HG03442 (cell line): ENCODE results near the gene BIRC6.
"Not testable (repeated sequence)": the region's sequence is repeated elsewhere in the genome, so short reads cannot be mapped to it uniquely, and the experiment has no call there.

Experiments
- ATAC-seq: cut with Tn5 transposase; IDR thresholded peaks from one replicate; pipeline ENCODE4 v1.9.1; 2021; ENCODE audit warnings: mild to moderate bottlenecking, moderate library complexity; ENCODE audit not compliant: unreplicated experiment

BIRC6 gene

GRCh38 chr2:32446369-32446768 lies 89.5 kb downstream of the BIRC6 start:
- no peak for ATAC-seq

- ATAC-seq = no peak
Observed at GRCh38 chr2:32450851-32451250, 94.0 kb downstream of the BIRC6 start.

GRCh38 chr2:32452338-32453064 lies 95.7 kb downstream of the BIRC6 start:
- no peak for ATAC-seq

- ATAC-seq = no peak
Observed at GRCh38 chr2:32453242-32454062, 96.6 kb downstream of the BIRC6 start.

- ATAC-seq = no peak
Observed at GRCh38 chr2:32455816-32456215, 99.0 kb downstream of the BIRC6 start.

GRCh38 chr2:32456808-32457207 lies 100.0 kb downstream of the BIRC6 start:
- ATAC-seq = no peak

- ATAC-seq = no peak
Observed at GRCh38 chr2:32457814-32458213, 101.0 kb downstream of the BIRC6 start.

GRCh38 chr2:32460861-32461260 lies 104.0 kb downstream of the BIRC6 start:
- not testable (repeated sequence) for ATAC-seq

GRCh38 chr2:32463110-32463509 lies 106.3 kb downstream of the BIRC6 start:
- no peak for ATAC-seq

- ATAC-seq = no peak
Observed at GRCh38 chr2:32464431-32464830, 107.6 kb downstream of the BIRC6 start.

GRCh38 chr2:32472605-32473004 lies 115.8 kb downstream of the BIRC6 start:
- ATAC-seq = no peak

GRCh38 chr2:32474381-32474780 lies 117.6 kb downstream of the BIRC6 start:
- no peak for ATAC-seq

- ATAC-seq = no peak
Observed at GRCh38 chr2:32478889-32479620, 122.2 kb downstream of the BIRC6 start.

- ATAC-seq = no peak
Observed at GRCh38 chr2:32479993-32480392, 123.2 kb downstream of the BIRC6 start.

- no peak for ATAC-seq
Observed at GRCh38 chr2:32482471-32482870, 125.6 kb downstream of the BIRC6 start.

GRCh38 chr2:32484937-32485336 lies 128.1 kb downstream of the BIRC6 start:
- ATAC-seq = no peak

GRCh38 chr2:32485399-32485798 lies 128.6 kb downstream of the BIRC6 start:
- ATAC-seq = no peak

GRCh38 chr2:32489061-32489460 lies 132.2 kb downstream of the BIRC6 start:
- no peak for ATAC-seq

- no peak for ATAC-seq
Observed at GRCh38 chr2:32491346-32491745, 134.5 kb downstream of the BIRC6 start.

GRCh38 chr2:32495139-32495538 lies 138.3 kb downstream of the BIRC6 start:
- no peak for ATAC-seq

- ATAC-seq = no peak
Observed at GRCh38 chr2:32496662-32497061, 139.8 kb downstream of the BIRC6 start.

GRCh38 chr2:32498306-32498705 lies 141.5 kb downstream of the BIRC6 start:
- no peak for ATAC-seq
